ENCODE results near the gene HES4.

The HES4 gene

DNA sequence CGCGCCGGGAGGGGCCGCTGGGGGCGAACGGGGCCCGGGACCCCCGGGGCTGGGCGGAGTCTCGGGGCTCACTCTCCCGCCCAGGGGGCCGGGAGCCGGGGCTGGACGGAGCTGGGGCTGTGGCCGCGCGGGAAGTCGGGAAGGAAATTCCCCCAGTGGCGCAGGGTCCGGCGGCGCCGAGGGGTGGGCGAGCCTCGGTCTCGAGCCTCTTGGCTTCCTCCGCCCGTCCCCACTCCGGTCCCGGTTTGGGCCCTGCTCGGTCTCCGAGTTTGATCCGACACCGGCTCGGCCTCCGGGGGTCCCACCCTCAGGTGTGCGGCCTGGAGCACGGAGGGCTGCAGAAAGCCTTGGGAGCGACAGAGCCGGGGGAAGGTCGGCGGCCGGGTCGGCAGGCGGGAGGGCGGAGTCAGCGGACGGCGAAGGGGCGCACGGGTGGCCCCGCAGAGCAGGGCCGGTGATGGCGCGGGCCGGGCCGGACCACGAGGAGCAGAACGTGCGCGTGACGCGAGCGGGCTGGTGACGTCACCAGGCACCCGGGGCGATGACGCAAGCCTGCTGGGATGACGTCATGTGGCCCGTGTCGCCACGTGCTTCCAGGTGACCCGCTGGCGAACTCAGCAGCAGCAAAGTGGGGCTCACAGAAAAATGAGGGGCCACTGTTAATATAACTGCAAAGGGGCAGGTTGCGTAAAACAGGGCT, 610 bp upstream of the HES4 start (continued):
- peak; percentile 77; the same call in 1 of the 2 replicates for TF ChIP-seq ZNF394 (tag by site-specific recombination; IDR thresholded peaks at IDR 0.05; ENCODE audit: borderline replicate concordance)
- no peak for TF ChIP-seq ZNF292 (tag by site-specific recombination; IDR thresholded peaks at IDR 0.05; ENCODE audit: borderline replicate concordance, low read depth)
- peak; percentile 100 for TF ChIP-seq ZNF629 (tag by site-specific recombination; IDR thresholded peaks at IDR 0.05)
- TF ChIP-seq ZNF660 (tag by site-specific recombination; IDR thresholded peaks at IDR 0.05) = peak; percentile 87; the same call in 1 of the 2 replicates
- TF ChIP-seq, protein P1, sequence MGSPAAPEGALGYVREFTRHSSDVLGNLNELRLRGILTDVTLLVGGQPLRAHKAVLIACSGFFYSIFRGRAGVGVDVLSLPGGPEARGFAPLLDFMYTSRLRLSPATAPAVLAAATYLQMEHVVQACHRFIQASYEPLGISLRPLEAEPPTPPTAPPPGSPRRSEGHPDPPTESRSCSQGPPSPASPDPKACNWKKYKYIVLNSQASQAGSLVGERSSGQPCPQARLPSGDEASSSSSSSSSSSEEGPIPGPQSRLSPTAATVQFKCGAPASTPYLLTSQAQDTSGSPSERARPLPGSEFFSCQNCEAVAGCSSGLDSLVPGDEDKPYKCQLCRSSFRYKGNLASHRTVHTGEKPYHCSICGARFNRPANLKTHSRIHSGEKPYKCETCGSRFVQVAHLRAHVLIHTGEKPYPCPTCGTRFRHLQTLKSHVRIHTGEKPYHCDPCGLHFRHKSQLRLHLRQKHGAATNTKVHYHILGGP (tag by site-specific recombination; IDR thresholded peaks at IDR 0.05) = no peak
- no peak for TF ChIP-seq ZNF571 (tag by site-specific recombination; IDR thresholded peaks at IDR 0.05)
- TF ChIP-seq IKZF3 (tag by site-specific recombination; IDR thresholded peaks at IDR 0.05) = peak; percentile 16; the same call in 1 of the 2 replicates
- TF ChIP-seq, protein P2, sequence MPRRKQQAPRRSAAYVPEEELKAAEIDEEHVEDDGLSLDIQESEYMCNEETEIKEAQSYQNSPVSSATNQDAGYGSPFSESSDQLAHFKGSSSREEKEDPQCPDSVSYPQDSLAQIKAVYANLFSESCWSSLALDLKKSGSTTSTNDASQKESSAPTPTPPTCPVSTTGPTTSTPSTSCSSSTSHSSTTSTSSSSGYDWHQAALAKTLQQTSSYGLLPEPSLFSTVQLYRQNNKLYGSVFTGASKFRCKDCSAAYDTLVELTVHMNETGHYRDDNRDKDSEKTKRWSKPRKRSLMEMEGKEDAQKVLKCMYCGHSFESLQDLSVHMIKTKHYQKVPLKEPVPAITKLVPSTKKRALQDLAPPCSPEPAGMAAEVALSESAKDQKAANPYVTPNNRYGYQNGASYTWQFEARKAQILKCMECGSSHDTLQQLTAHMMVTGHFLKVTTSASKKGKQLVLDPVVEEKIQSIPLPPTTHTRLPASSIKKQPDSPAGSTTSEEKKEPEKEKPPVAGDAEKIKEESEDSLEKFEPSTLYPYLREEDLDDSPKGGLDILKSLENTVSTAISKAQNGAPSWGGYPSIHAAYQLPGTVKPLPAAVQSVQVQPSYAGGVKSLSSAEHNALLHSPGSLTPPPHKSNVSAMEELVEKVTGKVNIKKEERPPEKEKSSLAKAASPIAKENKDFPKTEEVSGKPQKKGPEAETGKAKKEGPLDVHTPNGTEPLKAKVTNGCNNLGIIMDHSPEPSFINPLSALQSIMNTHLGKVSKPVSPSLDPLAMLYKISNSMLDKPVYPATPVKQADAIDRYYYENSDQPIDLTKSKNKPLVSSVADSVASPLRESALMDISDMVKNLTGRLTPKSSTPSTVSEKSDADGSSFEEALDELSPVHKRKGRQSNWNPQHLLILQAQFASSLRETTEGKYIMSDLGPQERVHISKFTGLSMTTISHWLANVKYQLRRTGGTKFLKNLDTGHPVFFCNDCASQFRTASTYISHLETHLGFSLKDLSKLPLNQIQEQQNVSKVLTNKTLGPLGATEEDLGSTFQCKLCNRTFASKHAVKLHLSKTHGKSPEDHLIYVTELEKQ (tag by site-specific recombination; IDR thresholded peaks at IDR 0.05; ENCODE audit: borderline replicate concordance) = peak; percentile 96
- TF ChIP-seq ZNF174 (tag by site-specific recombination; IDR thresholded peaks at IDR 0.05) = no peak
- TF ChIP-seq, protein P3, sequence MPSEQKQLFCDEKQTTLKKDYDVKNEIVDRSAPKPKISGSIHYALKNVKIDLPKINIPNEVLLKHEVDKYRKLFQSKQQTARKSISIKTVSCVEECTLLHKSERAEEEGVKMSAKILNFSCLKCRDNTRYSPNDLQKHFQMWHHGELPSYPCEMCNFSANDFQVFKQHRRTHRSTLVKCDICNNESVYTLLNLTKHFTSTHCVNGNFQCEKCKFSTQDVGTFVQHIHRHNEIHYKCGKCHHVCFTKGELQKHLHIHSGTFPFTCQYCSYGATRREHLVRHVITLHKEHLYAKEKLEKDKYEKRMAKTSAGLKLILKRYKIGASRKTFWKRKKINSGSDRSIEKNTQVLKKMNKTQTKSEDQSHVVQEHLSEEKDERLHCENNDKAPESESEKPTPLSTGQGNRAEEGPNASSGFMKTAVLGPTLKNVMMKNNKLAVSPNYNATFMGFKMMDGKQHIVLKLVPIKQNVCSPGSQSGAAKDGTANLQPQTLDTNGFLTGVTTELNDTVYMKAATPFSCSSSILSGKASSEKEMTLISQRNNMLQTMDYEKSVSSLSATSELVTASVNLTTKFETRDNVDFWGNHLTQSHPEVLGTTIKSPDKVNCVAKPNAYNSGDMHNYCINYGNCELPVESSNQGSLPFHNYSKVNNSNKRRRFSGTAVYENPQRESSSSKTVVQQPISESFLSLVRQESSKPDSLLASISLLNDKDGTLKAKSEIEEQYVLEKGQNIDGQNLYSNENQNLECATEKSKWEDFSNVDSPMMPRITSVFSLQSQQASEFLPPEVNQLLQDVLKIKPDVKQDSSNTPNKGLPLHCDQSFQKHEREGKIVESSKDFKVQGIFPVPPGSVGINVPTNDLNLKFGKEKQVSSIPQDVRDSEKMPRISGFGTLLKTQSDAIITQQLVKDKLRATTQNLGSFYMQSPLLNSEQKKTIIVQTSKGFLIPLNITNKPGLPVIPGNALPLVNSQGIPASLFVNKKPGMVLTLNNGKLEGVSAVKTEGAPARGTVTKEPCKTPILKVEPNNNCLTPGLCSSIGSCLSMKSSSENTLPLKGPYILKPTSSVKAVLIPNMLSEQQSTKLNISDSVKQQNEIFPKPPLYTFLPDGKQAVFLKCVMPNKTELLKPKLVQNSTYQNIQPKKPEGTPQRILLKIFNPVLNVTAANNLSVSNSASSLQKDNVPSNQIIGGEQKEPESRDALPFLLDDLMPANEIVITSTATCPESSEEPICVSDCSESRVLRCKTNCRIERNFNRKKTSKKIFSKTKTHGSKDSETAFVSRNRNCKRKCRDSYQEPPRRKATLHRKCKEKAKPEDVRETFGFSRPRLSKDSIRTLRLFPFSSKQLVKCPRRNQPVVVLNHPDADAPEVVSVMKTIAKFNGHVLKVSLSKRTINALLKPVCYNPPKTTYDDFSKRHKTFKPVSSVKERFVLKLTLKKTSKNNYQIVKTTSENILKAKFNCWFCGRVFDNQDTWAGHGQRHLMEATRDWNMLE (tag by site-specific recombination; conservative IDR thresholded peaks at IDR 0.05; ENCODE audit: low read depth) = no peak; the same call in 1 of the 2 replicates
- TF ChIP-seq ZNF239 (tag by site-specific recombination; IDR thresholded peaks at IDR 0.05) = 0 out of 2 replicates have a peak, but pooled peaks have one; percentile 69
- peak; percentile 73 for TF ChIP-seq SP3 (tag by site-specific recombination; IDR thresholded peaks at IDR 0.05)
- peak; percentile 94 for TF ChIP-seq KLF10 (tag by site-specific recombination; IDR thresholded peaks at IDR 0.05)
- TF ChIP-seq, protein P4, sequence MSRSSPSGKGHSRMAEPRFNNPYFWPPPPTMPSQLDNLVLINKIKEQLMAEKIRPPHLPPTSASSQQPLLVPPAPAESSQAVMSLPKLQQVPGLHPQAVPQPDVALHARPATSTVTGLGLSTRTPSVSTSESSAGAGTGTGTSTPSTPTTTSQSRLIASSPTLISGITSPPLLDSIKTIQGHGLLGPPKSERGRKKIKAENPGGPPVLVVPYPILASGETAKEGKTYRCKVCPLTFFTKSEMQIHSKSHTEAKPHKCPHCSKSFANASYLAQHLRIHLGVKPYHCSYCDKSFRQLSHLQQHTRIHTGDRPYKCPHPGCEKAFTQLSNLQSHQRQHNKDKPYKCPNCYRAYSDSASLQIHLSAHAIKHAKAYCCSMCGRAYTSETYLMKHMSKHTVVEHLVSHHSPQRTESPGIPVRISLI (tag by site-specific recombination; IDR thresholded peaks at IDR 0.05) = no peak
- no peak for TF ChIP-seq ZNF350 (tag by site-specific recombination; IDR thresholded peaks at IDR 0.05)
- peak; percentile 37; the same call in 1 of the 2 replicates for TF ChIP-seq ZNF223 (tag by site-specific recombination; IDR thresholded peaks at IDR 0.05)
- TF ChIP-seq SCRT2 (tag by site-specific recombination; IDR thresholded peaks at IDR 0.05) = no peak; the same call in none of the 2 replicates
- TF ChIP-seq, protein P5, sequence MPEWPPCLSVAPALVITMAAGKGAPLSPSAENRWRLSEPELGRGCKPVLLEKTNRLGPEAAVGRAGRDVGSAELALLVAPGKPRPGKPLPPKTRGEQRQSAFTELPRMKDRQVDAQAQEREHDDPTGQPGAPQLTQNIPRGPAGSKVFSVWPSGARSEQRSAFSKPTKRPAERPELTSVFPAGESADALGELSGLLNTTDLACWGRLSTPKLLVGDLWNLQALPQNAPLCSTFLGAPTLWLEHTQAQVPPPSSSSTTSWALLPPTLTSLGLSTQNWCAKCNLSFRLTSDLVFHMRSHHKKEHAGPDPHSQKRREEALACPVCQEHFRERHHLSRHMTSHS (tag by site-specific recombination; IDR thresholded peaks at IDR 0.05) = peak; percentile 78
- TF ChIP-seq ZNF624 (tag by site-specific recombination; IDR thresholded peaks at IDR 0.05) = no peak
- peak; percentile 96 for TF ChIP-seq ZIC2 (tag by site-specific recombination; IDR thresholded peaks at IDR 0.05)
- TF ChIP-seq HOXD13 (CRISPR knock-in tag; IDR thresholded peaks at IDR 0.05; ENCODE audit: borderline replicate concordance) = peak; percentile 45; the same call in 1 of the 2 replicates
- TF ChIP-seq ZNF501 (tag by site-specific recombination; IDR thresholded peaks at IDR 0.05) = peak; percentile 93; the same call in 1 of the 2 replicates
- no peak for TF ChIP-seq HOXA7 (CRISPR knock-in tag; IDR thresholded peaks at IDR 0.05; ENCODE audit: borderline replicate concordance)
- no peak for TF ChIP-seq ZNF514 (tag by site-specific recombination; IDR thresholded peaks at IDR 0.05)
- TF ChIP-seq ZNF221 (tag by site-specific recombination; IDR thresholded peaks at IDR 0.05; ENCODE audit: borderline replicate concordance) = peak; percentile 15; the same call in 1 of the 2 replicates
- TF ChIP-seq GLI2 (tag by site-specific recombination; IDR thresholded peaks at IDR 0.05; ENCODE audit: borderline replicate concordance, low read depth) = no peak
- peak; percentile 100 for TF ChIP-seq ZNF600 (tag by site-specific recombination; IDR thresholded peaks at IDR 0.05)
- no peak for TF ChIP-seq ZFP3 (tag by site-specific recombination; IDR thresholded peaks at IDR 0.05; ENCODE audit: low read depth)

Measured in HEK293 (cell line).